ENCODE data around the gene SLCO3A1.

SLCO3A1 gene

GRCh38 chr15:91862891-91863504 lies 9.5 kb downstream of the SLCO3A1 start:
- DNase-seq: no peak

- no peak for DNase-seq
Observed at GRCh38 chr15:91863621-91864255, 10.2 kb downstream of the SLCO3A1 start.

GRCh38 chr15:91864664-91865063 lies 11.2 kb downstream of the SLCO3A1 start:
- DNase-seq: no peak

GRCh38 chr15:91865486-91865885 lies 12.0 kb downstream of the SLCO3A1 start:
- no peak for DNase-seq

- no peak for DNase-seq
Observed at GRCh38 chr15:91865950-91866349, 12.4 kb downstream of the SLCO3A1 start.

- no peak for DNase-seq
Observed at GRCh38 chr15:91866371-91866905, 12.9 kb downstream of the SLCO3A1 start.

GRCh38 chr15:91866971-91867372 lies 13.5 kb downstream of the SLCO3A1 start:
- no peak for DNase-seq

GRCh38 chr15:91867581-91868026 lies 14.1 kb downstream of the SLCO3A1 start:
- DNase-seq: no peak

- DNase-seq: no peak
Observed at GRCh38 chr15:91870876-91871537, 17.5 kb downstream of the SLCO3A1 start.

- DNase-seq: no peak
Observed at GRCh38 chr15:91871837-91872236, 18.3 kb downstream of the SLCO3A1 start.

GRCh38 chr15:91872356-91873137 lies 19.0 kb downstream of the SLCO3A1 start:
- no peak for DNase-seq

- no peak for DNase-seq
Observed at GRCh38 chr15:91873138-91873536, 19.6 kb downstream of the SLCO3A1 start.

GRCh38 chr15:91874171-91874570 lies 20.7 kb downstream of the SLCO3A1 start:
- DNase-seq: no peak

GRCh38 chr15:91874992-91875660 lies 21.6 kb downstream of the SLCO3A1 start:
- DNase-seq: no peak

GRCh38 chr15:91876187-91876586 lies 22.7 kb downstream of the SLCO3A1 start:
- no peak for DNase-seq

GRCh38 chr15:91878319-91878870 lies 24.9 kb downstream of the SLCO3A1 start:
- DNase-seq: no peak

GRCh38 chr15:91879158-91879557 lies 25.6 kb downstream of the SLCO3A1 start:
- no peak for DNase-seq

GRCh38 chr15:91880373-91880772 lies 26.9 kb downstream of the SLCO3A1 start:
- DNase-seq: no peak

- DNase-seq: no peak
Observed at GRCh38 chr15:91881569-91882297, 28.2 kb downstream of the SLCO3A1 start.

GRCh38 chr15:91882858-91883586 lies 29.5 kb downstream of the SLCO3A1 start:
- DNase-seq: no peak

- no peak for DNase-seq
Observed at GRCh38 chr15:91884606-91885005, 31.1 kb downstream of the SLCO3A1 start.
